Measurements from ENCODE around the gene MYBPC1. TPM values are rescaled to one million over a fixed set of nuclear protein-coding genes. Genes with fewer than 3 reads are reported as not detected.

The MYBPC1 gene
- total RNA-seq, 1 experiment from 2014 or later, result not detected

Other genes starting within 250 kb of the MYBPC1 start
- gene ARL1, start 187.2 kb upstream of the MYBPC1 start, total RNA-seq (2021; ENCODE audit: unreplicated experiment), result 64.9 TPM
- not detected for gene SPIC, start 119.6 kb upstream of the MYBPC1 start, total RNA-seq (2021; ENCODE audit: unreplicated experiment)
- 78.3 TPM for gene CHPT1, start 102.7 kb downstream of the MYBPC1 start, total RNA-seq (2021; ENCODE audit: unreplicated experiment)
- not detected for gene SYCP3, start 144.5 kb downstream of the MYBPC1 start, total RNA-seq (2021; ENCODE audit: unreplicated experiment)
- gene GNPTAB, start 236.0 kb downstream of the MYBPC1 start, total RNA-seq (2021; ENCODE audit: unreplicated experiment), result 40.8 TPM

All from Panc1 (cell line).